GM18867 (cell line): Measurements from ENCODE around the gene UBQLN1.
"Not testable (repeated sequence)": the region's sequence is repeated elsewhere in the genome, so short reads cannot be mapped to it uniquely, and the experiment has no call there.

ENCODE experiments used
- ATAC-seq: cut with Tn5 transposase; IDR thresholded peaks from one replicate; pipeline ENCODE4 v1.9.1; 2021; ENCODE audit warnings: mild to moderate bottlenecking, moderate library complexity; ENCODE audit not compliant: unreplicated experiment

Gene UBQLN1

GRCh38 chr9:83636813-83637212 is 70.9 kb downstream of the UBQLN1 start:
- no peak for ATAC-seq

- no peak for ATAC-seq
Measured at GRCh38 chr9:83633676-83634075, 74.1 kb downstream of the UBQLN1 start.

GRCh38 chr9:83633255-83633654 is 74.5 kb downstream of the UBQLN1 start:
- ATAC-seq = no peak

GRCh38 chr9:83630938-83631457 is 76.8 kb downstream of the UBQLN1 start:
- ATAC-seq = no peak

- ATAC-seq = no peak
Measured at GRCh38 chr9:83629433-83630104, 78.2 kb downstream of the UBQLN1 start.

- ATAC-seq = no peak
Measured at GRCh38 chr9:83628540-83628939, 79.2 kb downstream of the UBQLN1 start.

GRCh38 chr9:83625178-83625577 is 82.6 kb downstream of the UBQLN1 start:
- ATAC-seq = no peak

- peak; percentile 31 for ATAC-seq
Measured at GRCh38 chr9:83623679-83624076, 84.1 kb downstream of the UBQLN1 start.

- peak; percentile 86 for ATAC-seq
Measured at GRCh38 chr9:83622939-83623678, 84.6 kb downstream of the UBQLN1 start, which contains the start of gene IDNK. Gene IDNK, plus strand, starts transcription at chr9:83623143. Its CDS starts 29 bp downstream, at chr9:83623172.

GRCh38 chr9:83622433-83622938 is 85.3 kb downstream of the UBQLN1 start:
- peak; percentile 55 for ATAC-seq

- peak; percentile 18 for ATAC-seq
Measured at GRCh38 chr9:83620841-83621636, 86.7 kb downstream of the UBQLN1 start.

GRCh38 chr9:83617299-83617698 is 90.5 kb downstream of the UBQLN1 start:
- no peak for ATAC-seq

- ATAC-seq = not testable (repeated sequence)
Measured at GRCh38 chr9:83613298-83613697, 94.5 kb downstream of the UBQLN1 start.
